Nephron (organoid): Measurements from ENCODE around the gene HUS1.
A peak's percentile ranks its signal among the peaks of the same experiment; 100 is the strongest.
"Not testable (repeated sequence)": the region's sequence is repeated elsewhere in the genome, so short reads cannot be mapped to it uniquely, and the experiment has no call there.

Experiments used
- H3K27ac Mint-ChIP-seq, 3 experiments: 2 replicates each; pipeline ENCODE4 v1.8.0; 2020; ENCODE audit warnings: mixed read lengths in 3 of 3, mild to moderate bottlenecking in 2 of 3, moderate library complexity in 1 of 3
- H3K27me3 Mint-ChIP-seq: 2 replicates; pipeline ENCODE4 v1.8.0; 2021; ENCODE audit warnings: low read depth, mild to moderate bottlenecking, moderate library complexity, mixed read lengths
- H3K36me3 Mint-ChIP-seq: 2 replicates; pipeline ENCODE4 v1.8.0; 2020; ENCODE audit warnings: low read depth, mixed read lengths
- H3K4me1 Mint-ChIP-seq: 2 replicates; pipeline ENCODE4 v1.8.0; 2020; ENCODE audit warnings: mixed read lengths
- H3K4me3 Mint-ChIP-seq, 3 experiments: 2 replicates each; pipeline ENCODE4 v1.8.0; 2020; ENCODE audit warnings: mild to moderate bottlenecking in 3 of 3, mixed read lengths in 3 of 3, moderate library complexity in 2 of 3
- H3K9me3 Mint-ChIP-seq: 2 replicates; pipeline ENCODE4 v1.8.0; 2020; ENCODE audit warnings: mixed read lengths
- TF ChIP-seq, protein P1 (sequence below), 3 experiments: fragments of 200-600 bp; sonication (generic); IDR thresholded peaks; one replicate each; pipeline ENCODE4 v1.5.0; 2021; ENCODE audit warnings: antibody characterized with exemption in 3 of 3; ENCODE audit not compliant: unreplicated experiment in 3 of 3

Gene HUS1

GRCh38 chr7:47946581-47947354 is 32.6 kb downstream of the HUS1 start:
- Mint-ChIP-seq H3K4me3 (no peak overlapping the region), H3K27ac (peak overlapping the region in 1 of 3 experiments; percentile 11), H3K4me1 (peaks cover 13% of the 10 kb centered on the region), H3K36me3 (no peaks in the 10 kb centered on the region), H3K27me3 (peaks cover 4% of the 10 kb centered on the region), H3K9me3 (no peaks in the 10 kb centered on the region)
- TF ChIP-seq, protein P1, sequence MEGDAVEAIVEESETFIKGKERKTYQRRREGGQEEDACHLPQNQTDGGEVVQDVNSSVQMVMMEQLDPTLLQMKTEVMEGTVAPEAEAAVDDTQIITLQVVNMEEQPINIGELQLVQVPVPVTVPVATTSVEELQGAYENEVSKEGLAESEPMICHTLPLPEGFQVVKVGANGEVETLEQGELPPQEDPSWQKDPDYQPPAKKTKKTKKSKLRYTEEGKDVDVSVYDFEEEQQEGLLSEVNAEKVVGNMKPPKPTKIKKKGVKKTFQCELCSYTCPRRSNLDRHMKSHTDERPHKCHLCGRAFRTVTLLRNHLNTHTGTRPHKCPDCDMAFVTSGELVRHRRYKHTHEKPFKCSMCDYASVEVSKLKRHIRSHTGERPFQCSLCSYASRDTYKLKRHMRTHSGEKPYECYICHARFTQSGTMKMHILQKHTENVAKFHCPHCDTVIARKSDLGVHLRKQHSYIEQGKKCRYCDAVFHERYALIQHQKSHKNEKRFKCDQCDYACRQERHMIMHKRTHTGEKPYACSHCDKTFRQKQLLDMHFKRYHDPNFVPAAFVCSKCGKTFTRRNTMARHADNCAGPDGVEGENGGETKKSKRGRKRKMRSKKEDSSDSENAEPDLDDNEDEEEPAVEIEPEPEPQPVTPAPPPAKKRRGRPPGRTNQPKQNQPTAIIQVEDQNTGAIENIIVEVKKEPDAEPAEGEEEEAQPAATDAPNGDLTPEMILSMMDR (IDR thresholded peaks at IDR 0.05; ENCODE audit: unreplicated experiment in 3 of 3), result no peak

DNA sequence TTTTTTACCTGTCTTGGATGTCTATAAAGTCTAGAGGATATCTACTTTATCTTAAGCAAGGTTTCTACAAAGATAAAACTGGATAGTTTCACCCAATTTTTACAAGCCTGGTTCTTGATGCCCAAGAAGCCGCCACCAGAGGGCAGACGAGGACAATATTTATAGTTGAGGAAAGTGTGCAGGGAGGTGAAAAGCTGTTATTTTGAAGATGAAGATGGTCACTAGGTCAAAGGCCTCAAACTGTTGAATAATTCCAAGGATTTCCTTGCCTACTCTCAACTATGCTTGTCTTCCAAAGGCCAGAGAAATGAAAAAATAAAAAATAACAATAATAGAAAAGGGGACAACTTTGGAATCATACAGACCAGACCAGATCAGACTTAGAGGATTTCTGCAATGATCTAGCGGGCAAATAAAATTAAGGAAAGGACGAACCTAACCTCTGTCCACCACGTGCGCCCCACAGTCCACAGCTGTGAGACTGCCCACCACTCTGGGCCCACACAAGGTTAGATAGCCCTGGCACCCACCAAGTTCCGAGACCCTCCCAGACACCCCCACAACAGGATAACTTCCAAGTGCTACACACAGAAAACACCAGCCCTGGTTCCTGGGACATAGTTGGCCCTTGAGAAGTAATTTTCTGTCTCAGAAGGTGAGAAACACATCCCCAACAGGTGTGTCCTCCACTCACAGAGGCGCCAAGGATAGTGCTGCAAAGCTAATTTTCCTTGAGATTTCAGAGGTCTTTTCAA is 34.0 kb downstream of the HUS1 start:
- no peaks in the 10 kb centered on the region for H3K9me3 Mint-ChIP-seq
- TF ChIP-seq, protein P1 (IDR thresholded peaks at IDR 0.05; ENCODE audit: unreplicated experiment in 3 of 3), result peak; percentile 78 to 88 (median 87)
- peaks cover 13% of the 10 kb centered on the region for H3K4me1 Mint-ChIP-seq
- H3K27ac Mint-ChIP-seq, result peak overlapping the region in 1 of 3 experiments; percentile 4
- no peak overlapping the region for H3K4me3 Mint-ChIP-seq
- no peaks in the 10 kb centered on the region for H3K36me3 Mint-ChIP-seq
- peaks cover 5% of the 10 kb centered on the region for H3K27me3 Mint-ChIP-seq

GRCh38 chr7:47944536-47945260 is 34.7 kb downstream of the HUS1 start:
- H3K4me1 Mint-ChIP-seq, result peaks cover 13% of the 10 kb centered on the region
- no peaks in the 10 kb centered on the region for H3K36me3 Mint-ChIP-seq
- H3K27me3 Mint-ChIP-seq, result peaks cover 7% of the 10 kb centered on the region
- peak overlapping the region in 1 of 3 experiments; percentile 4 for H3K27ac Mint-ChIP-seq
- H3K9me3 Mint-ChIP-seq, result no peaks in the 10 kb centered on the region
- H3K4me3 Mint-ChIP-seq, result no peak overlapping the region
- TF ChIP-seq, protein P1 (IDR thresholded peaks at IDR 0.05; ENCODE audit: unreplicated experiment in 3 of 3), result no peak

DNA sequence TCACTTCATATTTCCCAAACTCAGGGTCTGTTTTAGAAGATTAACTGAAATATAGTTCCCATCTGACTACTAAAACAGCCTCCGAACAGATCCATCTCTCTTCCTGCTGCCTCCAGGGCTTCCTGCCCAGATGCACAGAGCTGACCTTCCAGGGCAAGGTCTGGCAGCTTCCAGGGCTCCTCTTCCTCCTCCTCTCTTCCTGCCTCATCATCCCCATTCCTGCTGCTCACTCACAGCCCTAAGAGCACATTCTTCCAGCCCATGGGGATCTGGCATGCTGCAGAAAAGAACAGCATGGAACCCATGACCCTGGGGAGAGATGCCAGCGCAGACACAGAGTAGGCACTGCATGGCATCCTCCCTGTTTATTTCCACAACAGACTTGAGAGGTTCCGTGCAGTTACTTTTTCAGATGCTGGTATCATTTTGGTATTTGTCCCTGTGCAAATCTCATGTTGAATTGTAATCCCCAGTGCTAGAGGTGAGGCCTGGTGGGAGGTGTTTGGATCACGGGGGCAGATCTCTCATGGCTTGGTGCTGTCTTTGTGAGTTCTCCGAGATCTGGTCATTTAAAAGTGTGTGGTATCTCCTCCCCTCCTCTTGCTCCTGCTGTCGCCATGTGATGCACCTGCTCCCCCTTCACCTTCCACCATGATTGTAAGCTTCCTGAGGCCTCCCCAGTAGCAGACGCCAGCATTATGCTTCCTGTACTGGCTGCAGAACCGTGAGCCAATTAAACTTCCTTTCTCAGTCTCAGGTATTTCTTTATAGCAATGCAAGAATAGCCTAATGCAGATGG is 35.5 kb downstream of the HUS1 start:
- H3K27me3 Mint-ChIP-seq, result peaks cover 7% of the 10 kb centered on the region
- H3K36me3 Mint-ChIP-seq, result no peaks in the 10 kb centered on the region
- H3K4me3 Mint-ChIP-seq, result no peak overlapping the region

DNA sequence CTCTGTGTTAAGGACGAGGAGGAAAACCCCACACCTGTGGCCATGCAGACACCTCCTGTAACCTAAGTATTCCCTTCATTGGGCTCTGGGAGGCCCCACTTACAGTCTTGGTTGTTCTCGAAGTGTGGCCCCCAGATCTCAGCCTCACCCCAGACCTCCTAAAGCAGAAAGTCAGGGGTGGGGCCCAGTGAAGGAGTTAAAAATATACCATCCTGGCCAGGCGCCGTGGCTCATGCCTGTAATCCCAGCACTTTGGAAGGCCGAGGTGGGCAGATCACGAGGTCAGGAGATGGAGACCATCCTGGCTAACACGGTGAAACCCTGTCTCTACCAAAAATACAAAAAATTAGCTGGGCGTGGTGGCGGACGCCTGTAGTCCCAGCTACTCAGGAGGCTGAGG is 36.8 kb downstream of the HUS1 start:
- H3K27me3 Mint-ChIP-seq, result peaks cover 10% of the 10 kb centered on the region
- peaks cover 13% of the 10 kb centered on the region for H3K4me1 Mint-ChIP-seq
- not testable (repeated sequence) for H3K9me3 Mint-ChIP-seq, H3K4me3 Mint-ChIP-seq, H3K27ac Mint-ChIP-seq, H3K36me3 Mint-ChIP-seq

More for the DNA sequence above, 35.5 kb downstream of the HUS1 start:
- H3K4me1 Mint-ChIP-seq, result peaks cover 13% of the 10 kb centered on the region
- peak overlapping the region in 1 of 3 experiments; percentile 37 for H3K27ac Mint-ChIP-seq
- no peaks in the 10 kb centered on the region for H3K9me3 Mint-ChIP-seq
- TF ChIP-seq, protein P1 (IDR thresholded peaks at IDR 0.05; ENCODE audit: unreplicated experiment in 3 of 3), result no peak
